NT2/D1 (cell line): Measurements from ENCODE around the gene MTMR3.

Source experiments
- DNase-seq: peaks from one replicate; pipeline ENCODE4 v3.0.0-alpha.2; 2011; ENCODE audit warnings: low read depth, low spot score
- H3K27me3 ChIP-seq: 2 replicates; pipeline ENCODE4 v1.6.0; 2011; ENCODE audit warnings: mild to moderate bottlenecking; ENCODE audit not compliant: insufficient read length, insufficient read depth
- H3K36me3 ChIP-seq: 2 replicates; pipeline ENCODE4 v1.6.1; 2011; ENCODE audit warnings: mild to moderate bottlenecking, low read length, mixed read lengths; ENCODE audit not compliant: insufficient read depth, insufficient read length
- H3K4me1 ChIP-seq: 2 replicates; pipeline ENCODE4 v1.5.1; 2011; ENCODE audit not compliant: insufficient read depth, insufficient read length
- H3K4me3 ChIP-seq: 2 replicates; pipeline ENCODE4 v1.5.1; 2011; ENCODE audit warnings: low read depth; ENCODE audit not compliant: insufficient read length
- H3K9ac ChIP-seq: 2 replicates; pipeline ENCODE4 v1.6.0; 2011; ENCODE audit warnings: low read depth; ENCODE audit not compliant: insufficient read length
- H3K9me3 ChIP-seq: 2 replicates; pipeline ENCODE4 v1.5.1; 2011; ENCODE audit warnings: mild to moderate bottlenecking, low read length; ENCODE audit not compliant: insufficient read depth
- SUZ12 ChIP-seq: IDR thresholded peaks from 2 replicates; pipeline ENCODE4 v1.6.1; 2011; ENCODE audit not compliant: insufficient read length, insufficient read depth; ENCODE audit errors: extremely low read depth
- YY1 ChIP-seq: IDR thresholded peaks from 2 replicates; pipeline ENCODE4 v1.6.1; 2011; ENCODE audit not compliant: insufficient read length, insufficient read depth
- ZNF274 ChIP-seq: IDR thresholded peaks from 2 replicates; pipeline ENCODE4 v1.6.1; 2011; ENCODE audit warnings: mild to moderate bottlenecking, low read depth, low read length

Gene MTMR3

GRCh38 chr22:29871684-29872083 is 11.3 kb upstream of the MTMR3 start:
- no peak for DNase-seq
- no peaks in the 10 kb centered on the region for H3K9me3 ChIP-seq
- no peak for TF ChIP-seq ZNF274
- no peaks in the 10 kb centered on the region for H3K36me3 ChIP-seq
- H3K9ac ChIP-seq = no peak overlapping the region
- H3K27me3 ChIP-seq = no peaks in the 10 kb centered on the region
- no peak overlapping the region for H3K4me3 ChIP-seq
- no peaks in the 10 kb centered on the region for H3K4me1 ChIP-seq

DNA sequence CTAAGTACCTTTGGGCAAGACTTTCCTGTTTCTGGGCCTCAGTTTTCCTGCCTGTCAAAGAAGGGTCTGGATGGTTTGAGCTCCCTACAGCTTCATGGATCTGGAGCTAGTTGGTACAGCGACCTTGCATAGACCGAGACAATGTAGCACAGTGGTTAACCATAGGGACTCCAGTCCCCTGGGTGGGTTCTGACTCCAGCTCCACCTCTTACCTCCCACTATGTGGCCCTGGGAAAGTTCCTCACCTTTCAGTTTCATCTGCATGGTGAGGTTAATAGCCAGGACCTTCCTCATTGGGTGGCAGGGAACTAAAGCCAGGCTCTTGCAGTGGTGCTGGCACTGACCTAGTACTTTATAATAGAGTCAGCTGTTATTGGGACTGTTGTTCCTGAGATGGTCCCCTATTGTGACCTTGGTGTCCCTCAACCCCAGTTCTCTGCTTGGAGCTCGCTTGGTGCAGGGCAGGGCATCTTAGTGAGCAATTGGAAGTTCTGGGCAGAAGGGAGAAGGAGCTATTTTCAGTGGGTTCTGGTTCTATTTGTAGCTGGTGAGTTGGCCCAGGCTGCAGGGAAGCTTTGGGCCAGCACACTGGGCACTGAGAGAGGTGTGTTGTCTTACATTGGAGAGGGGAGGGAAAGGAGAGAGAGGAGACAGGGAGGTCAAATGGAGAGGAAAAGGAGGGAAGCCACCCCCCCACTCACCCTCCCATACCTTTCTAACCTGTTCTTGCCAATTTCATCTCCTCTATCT is 10.7 kb upstream of the MTMR3 start:
- no peak for TF ChIP-seq YY1
- no peak for TF ChIP-seq ZNF274
- TF ChIP-seq SUZ12 = no peak
- H3K4me1 ChIP-seq = no peaks in the 10 kb centered on the region

GRCh38 chr22:29872989-29873388 is 10.0 kb upstream of the MTMR3 start:
- H3K4me3 ChIP-seq = no peak overlapping the region
- no peaks in the 10 kb centered on the region for H3K27me3 ChIP-seq
- no peaks in the 10 kb centered on the region for H3K9me3 ChIP-seq
- TF ChIP-seq ZNF274 (no peak), YY1 (no peak), SUZ12 (no peak)
- DNase-seq = no peak
- no peaks in the 10 kb centered on the region for H3K36me3 ChIP-seq
- no peak overlapping the region for H3K9ac ChIP-seq
- no peaks in the 10 kb centered on the region for H3K4me1 ChIP-seq

More for the DNA sequence above, 10.7 kb upstream of the MTMR3 start:
- Histone ChIP-seq H3K9ac (no peak overlapping the region), H3K9me3 (no peaks in the 10 kb centered on the region), H3K27me3 (no peaks in the 10 kb centered on the region), H3K36me3 (no peaks in the 10 kb centered on the region), H3K4me3 (no peak overlapping the region)
- no peak for DNase-seq

DNA sequence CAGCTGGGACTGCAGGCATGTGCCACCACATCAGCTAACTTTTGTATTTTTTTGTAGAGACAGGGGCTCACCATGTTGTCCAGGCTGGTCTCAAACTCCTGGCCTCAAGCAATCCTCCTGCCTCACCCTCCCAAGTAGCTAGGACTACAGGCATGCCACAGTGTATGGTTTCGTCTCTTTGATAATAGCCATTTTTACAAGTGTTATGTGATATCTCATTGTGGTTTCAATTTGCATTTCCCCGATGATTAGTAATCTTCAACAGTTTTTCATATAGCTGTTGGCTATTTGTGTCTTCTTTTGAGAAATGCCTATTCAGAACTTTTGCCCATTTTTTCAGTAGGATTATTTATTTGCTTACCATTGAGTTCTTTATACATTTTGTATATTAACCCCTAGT is 9.0 kb upstream of the MTMR3 start:
- no peaks in the 10 kb centered on the region for H3K36me3 ChIP-seq
- no peak overlapping the region for H3K9ac ChIP-seq
- H3K4me1 ChIP-seq = no peaks in the 10 kb centered on the region
- H3K27me3 ChIP-seq = no peaks in the 10 kb centered on the region
- no peak for DNase-seq
- H3K4me3 ChIP-seq = no peak overlapping the region
- no peak for TF ChIP-seq YY1
- no peak for TF ChIP-seq ZNF274
- TF ChIP-seq SUZ12 = no peak
- H3K9me3 ChIP-seq = no peaks in the 10 kb centered on the region

GRCh38 chr22:29877620-29878019 is 5.4 kb upstream of the MTMR3 start:
- Histone ChIP-seq H3K4me3 (no peak overlapping the region), H3K4me1 (no peaks in the 10 kb centered on the region), H3K36me3 (no peaks in the 10 kb centered on the region), H3K27me3 (no peaks in the 10 kb centered on the region), H3K9me3 (peaks cover 4% of the 10 kb centered on the region; the same call in 1 of the 2 replicates), H3K9ac (no peak overlapping the region)
- TF ChIP-seq YY1 (no peak), SUZ12 (no peak)
- DNase-seq = no peak

- no peak overlapping the region for H3K9ac ChIP-seq
- no peaks in the 10 kb centered on the region for H3K4me1 ChIP-seq
- H3K9me3 ChIP-seq = peaks cover 4% of the 10 kb centered on the region; the same call in 1 of the 2 replicates
- TF ChIP-seq SUZ12 (no peak), YY1 (no peak), ZNF274 (no peak)
- no peak for DNase-seq
- H3K27me3 ChIP-seq = no peaks in the 10 kb centered on the region
- H3K36me3 ChIP-seq = no peaks in the 10 kb centered on the region
- H3K4me3 ChIP-seq = no peak overlapping the region
Measured at GRCh38 chr22:29879753-29880152, 3.2 kb upstream of the MTMR3 start.

- TF ChIP-seq ZNF274 = no peak
- TF ChIP-seq SUZ12 = no peak
- no peak for TF ChIP-seq YY1
- no peak overlapping the region for H3K9ac ChIP-seq
- H3K9me3 ChIP-seq = peaks cover 4% of the 10 kb centered on the region; the same call in 1 of the 2 replicates
- no peaks in the 10 kb centered on the region for H3K27me3 ChIP-seq
- no peak for DNase-seq
- H3K36me3 ChIP-seq = no peaks in the 10 kb centered on the region
- H3K4me3 ChIP-seq = no peak overlapping the region
- H3K4me1 ChIP-seq = peaks cover 3% of the 10 kb centered on the region
Measured at GRCh38 chr22:29882716-29883044, 294 bp upstream of the MTMR3 start.
